Naive thymus-derived CD8-positive, alpha-beta T cell (primary cell): ENCODE data around the gene GIMAP7. TPM values are rescaled to one million over a fixed set of nuclear protein-coding genes. Genes with fewer than 3 reads are reported as not detected.
A peak's percentile ranks its signal among the peaks of the same experiment; 100 is the strongest.

ENCODE experiments used
- ATAC-seq, 2 donors: fragments of 150-1000 bp; cut with Tn5 transposase in 1 of 2; sonication (Bioruptor Pico), chemical (Tn5 transposase) in 1 of 2; 1 replicate in 1 of 2; 2 replicates in 1 of 2; pipeline ENCODE4 v1.10.0; 2021; ENCODE audit warnings: mild to moderate bottlenecking in 2 of 2, moderate library complexity in 2 of 2
- POLR2A ChIA-PET: fragments of 350-600 bp; sonication (Branson Sonifier 250); formaldehyde crosslinking; loops from one replicate; lab custom pipeline; 2021; ENCODE audit warnings: antibody characterized with exemption; lab: Charles Lee
- DNase-seq, 10 donors: peaks; one replicate each; pipeline versions ENCODE4 v3.0.0 to v3.0.0-alpha.2; 2020 to 2022
- H3K27ac Mint-ChIP-seq, 10 donors: one replicate each; pipeline ENCODE4 v1.8.0; 2020 to 2022; ENCODE audit warnings: mild to moderate bottlenecking in 10 of 10, mixed read lengths in 10 of 10, moderate library complexity in 4 of 10, inconsistent platforms in 1 of 10
- H3K27me3 Mint-ChIP-seq, 5 donors: one replicate each; pipeline ENCODE4 v1.8.0; 2021 to 2022; ENCODE audit warnings: mixed read lengths in 5 of 5
- H3K36me3 Mint-ChIP-seq, 3 donors: one replicate each; pipeline ENCODE4 v1.8.0; 2020 to 2022; ENCODE audit warnings: mixed read lengths in 3 of 3, mild to moderate bottlenecking in 2 of 3, inconsistent platforms in 1 of 3
- H3K4me1 Mint-ChIP-seq, 4 donors: one replicate each; pipeline ENCODE4 v1.8.0; 2021 to 2022; ENCODE audit warnings: mixed read lengths in 4 of 4
- H3K4me3 Mint-ChIP-seq, 10 donors: one replicate each; pipeline ENCODE4 v1.8.0; 2020 to 2022; ENCODE audit warnings: mild to moderate bottlenecking in 10 of 10, mixed read lengths in 10 of 10, moderate library complexity in 6 of 10, inconsistent platforms in 1 of 10
- H3K9me3 Mint-ChIP-seq, 9 donors: one replicate each; pipeline ENCODE4 v1.8.0; 2020 to 2022; ENCODE audit warnings: mixed read lengths in 9 of 9, mild to moderate bottlenecking in 3 of 9, inconsistent platforms in 1 of 9, moderate library complexity in 1 of 9
- polyA plus RNA-seq, 3 donors: library from polyadenylated mRNA; unstranded; fragments of 300-500 nt; fragmentation: Illumina TruSeq; gene quantifications; one replicate each; pipeline ENCODE4 v1.2.3, GENCODE V29; 2021
- total RNA-seq, 8 experiments: library from RNA in 2 of 8; stranded (reverse) in 2 of 8; gene quantifications; one replicate each; pipeline ENCODE4 v1.2.3 and lab custom pipeline; 2021 to 2026

Gene GIMAP7
- total and polyA plus RNA-seq, 5 experiments from 2014 or later, result 367 to 821 (median 451) TPM

- Mint-ChIP-seq H3K36me3 (peaks cover 5 to 46% (median 7%) of the 10 kb centered on the region in 3 donors), H3K4me1 (peaks cover 42 to 75% (median 72%) of the 10 kb centered on the region in 4 donors), H3K4me3 (peak overlapping the region in 9 of 10 donors; percentile 1 to 76 (median 50)), H3K27me3 (no peaks in the 10 kb centered on the region), H3K9me3 (peaks cover 9 to 61% (median 36%) of the 10 kb centered on the region in 9 donors), H3K27ac (peak overlapping the region; percentile 78 to 99 (median 93))
- DNase-seq (no peak), ATAC-seq (no peak)
- POLR2A ChIA-PET, result interaction anchor here (0.9 to 6.3 kb wide), 14 partner anchors 10 to 190 kb away, joined by 3 to 42 read pairs (median 4); partner anchors contain the start of genes GIMAP1, GIMAP4 and GIMAP8
Measured at GRCh38 chr7:150553163-150553562, 38.5 kb downstream of the GIMAP7 start.

- ATAC-seq, result peak; percentile 96 to 97
- Mint-ChIP-seq H3K36me3 (peaks cover 5 to 48% (median 21%) of the 10 kb centered on the region in 3 donors), H3K27ac (peak overlapping the region; percentile 84 to 99 (median 96)), H3K27me3 (no peaks in the 10 kb centered on the region), H3K4me1 (peaks cover 43 to 87% (median 86%) of the 10 kb centered on the region in 4 donors), H3K4me3 (peak overlapping the region; percentile 48 to 87 (median 82)), H3K9me3 (peaks cover 13 to 59% (median 40%) of the 10 kb centered on the region in 9 donors)
- POLR2A ChIA-PET, result interaction anchor here (0.6 to 3.3 kb wide), 9 partner anchors 8 to 353 kb away, joined by 3 to 34 read pairs (median 5); partner anchors contain the start of genes GIMAP4 and GIMAP6
- peak in 5 of 10 donors; percentile 41 to 76 (median 68) for DNase-seq
Measured at GRCh38 chr7:150556521-150557138, 42.0 kb downstream of the GIMAP7 start.

GRCh38 chr7:150560486-150560885 lies 45.8 kb downstream of the GIMAP7 start:
- ATAC-seq, result no peak
- peaks cover 42 to 87% (median 86%) of the 10 kb centered on the region in 4 donors for H3K4me1 Mint-ChIP-seq
- H3K9me3 Mint-ChIP-seq, result peaks cover 0 to 34% (median 23%) of the 10 kb centered on the region in 9 donors
- H3K4me3 Mint-ChIP-seq, result peak overlapping the region in 5 of 10 donors; percentile 22 to 45 (median 36)
- H3K27ac Mint-ChIP-seq, result peak overlapping the region in 8 of 10 donors; percentile 60 to 99 (median 92)
- DNase-seq, result no peak
- H3K27me3 Mint-ChIP-seq, result no peaks in the 10 kb centered on the region
- H3K36me3 Mint-ChIP-seq, result peaks cover 0 to 27% (median 17%) of the 10 kb centered on the region in 3 donors
- POLR2A ChIA-PET, result interaction anchor here (1.0 to 14.5 kb wide), 10 partner anchors 9 to 195 kb away, joined by 3 to 550 read pairs (median 12); partner anchors contain the start of genes GIMAP2, GIMAP6, GIMAP7 and GIMAP8

- peaks cover 7 to 30% (median 23%) of the 10 kb centered on the region in 3 donors for H3K36me3 Mint-ChIP-seq
- H3K4me3 Mint-ChIP-seq, result peak overlapping the region; percentile 71 to 89 (median 83)
Measured at GRCh38 chr7:150562919-150563318, 48.2 kb downstream of the GIMAP7 start.

GRCh38 chr7:150564006-150564405 lies 49.3 kb downstream of the GIMAP7 start:
- peaks cover 13 to 36% (median 31%) of the 10 kb centered on the region in 3 donors for H3K36me3 Mint-ChIP-seq
- H3K9me3 Mint-ChIP-seq, result peaks cover 0 to 34% (median 19%) of the 10 kb centered on the region in 9 donors
- peak in 4 of 10 donors; percentile 13 to 69 (median 52) for DNase-seq
- POLR2A ChIA-PET, result interaction anchor here (0.6 to 14.5 kb wide), 18 partner anchors 9 to 191 kb away, joined by 3 to 550 read pairs (median 8); partner anchors contain the start of genes GIMAP1, GIMAP2, GIMAP5 and GIMAP6
- peak overlapping the region; percentile 93 to 99 (median 96) for H3K27ac Mint-ChIP-seq
- peak; percentile 8 to 31 for ATAC-seq
- H3K4me3 Mint-ChIP-seq, result peak overlapping the region; percentile 71 to 89 (median 83)
- H3K27me3 Mint-ChIP-seq, result no peaks in the 10 kb centered on the region
- H3K4me1 Mint-ChIP-seq, result peaks cover 32 to 81% (median 76%) of the 10 kb centered on the region in 4 donors

More at GRCh38 chr7:150562919-150563318, 48.2 kb downstream of the GIMAP7 start:
- Mint-ChIP-seq H3K27me3 (no peaks in the 10 kb centered on the region), H3K9me3 (peaks cover 0 to 29% (median 16%) of the 10 kb centered on the region in 9 donors), H3K4me1 (peaks cover 33 to 87% (median 81%) of the 10 kb centered on the region in 4 donors), H3K27ac (peak overlapping the region; percentile 93 to 99 (median 96))
- ATAC-seq, result no peak
- DNase-seq, result no peak
- POLR2A ChIA-PET, result interaction anchor here (0.6 to 14.5 kb wide), 22 partner anchors 8 to 192 kb away, joined by 3 to 550 read pairs (median 6); partner anchors contain the start of genes GIMAP1, GIMAP2, GIMAP6 and GIMAP7

GRCh38 chr7:150564566-150564965 lies 49.9 kb downstream of the GIMAP7 start:
- DNase-seq, result no peak
- Mint-ChIP-seq H3K27me3 (no peaks in the 10 kb centered on the region), H3K27ac (peak overlapping the region; percentile 94 to 99 (median 96)), H3K4me1 (peaks cover 37 to 87% (median 79%) of the 10 kb centered on the region in 4 donors), H3K4me3 (peak overlapping the region; percentile 71 to 89 (median 83)), H3K36me3 (peaks cover 19 to 39% (median 37%) of the 10 kb centered on the region in 3 donors), H3K9me3 (peaks cover 0 to 35% (median 22%) of the 10 kb centered on the region in 9 donors)
- no peak for ATAC-seq
- POLR2A ChIA-PET, result interaction anchor here (1.0 to 14.5 kb wide), 16 partner anchors 8 to 191 kb away, joined by 3 to 550 read pairs (median 14); partner anchors contain the start of genes GIMAP1, GIMAP2, GIMAP5 and GIMAP6

GRCh38 chr7:150565239-150565638 lies 50.6 kb downstream of the GIMAP7 start:
- Mint-ChIP-seq H3K27ac (peak overlapping the region; percentile 94 to 99 (median 96)), H3K27me3 (no peaks in the 10 kb centered on the region), H3K4me1 (peaks cover 38 to 90% (median 81%) of the 10 kb centered on the region in 4 donors), H3K36me3 (peaks cover 25 to 39% (median 39%) of the 10 kb centered on the region in 3 donors), H3K4me3 (peak overlapping the region; percentile 19 to 85 (median 71)), H3K9me3 (peaks cover 0 to 36% (median 21%) of the 10 kb centered on the region in 9 donors)
- ATAC-seq, result no peak
- no peak for DNase-seq
- POLR2A ChIA-PET, result interaction anchor here (0.5 to 14.5 kb wide), 16 partner anchors 9 to 190 kb away, joined by 3 to 550 read pairs (median 10); partner anchors contain the start of genes GIMAP1, GIMAP2, GIMAP5 and GIMAP6

GRCh38 chr7:150566123-150566522 lies 51.5 kb downstream of the GIMAP7 start:
- Mint-ChIP-seq H3K9me3 (peaks cover 0 to 36% (median 14%) of the 10 kb centered on the region in 9 donors), H3K4me3 (peak overlapping the region; percentile 27 to 100 (median 99)), H3K36me3 (peaks cover 34 to 39% (median 37%) of the 10 kb centered on the region in 3 donors), H3K27ac (peak overlapping the region; percentile 95 to 99 (median 97)), H3K27me3 (no peaks in the 10 kb centered on the region), H3K4me1 (peaks cover 39 to 89% (median 81%) of the 10 kb centered on the region in 4 donors)
- POLR2A ChIA-PET, result interaction anchor here (1.1 to 14.5 kb wide), 19 partner anchors 10 to 178 kb away, joined by 3 to 550 read pairs (median 37); partner anchors contain the start of genes GIMAP1, GIMAP2, GIMAP5 and GIMAP6
- no peak for DNase-seq
- ATAC-seq, result no peak

- ATAC-seq (no peak), DNase-seq (no peak)
- Mint-ChIP-seq H3K9me3 (peaks cover 0 to 36% (median 12%) of the 10 kb centered on the region in 9 donors), H3K27ac (peak overlapping the region; percentile 95 to 99 (median 97)), H3K4me3 (peak overlapping the region; percentile 83 to 100 (median 99)), H3K4me1 (peaks cover 39 to 87% (median 79%) of the 10 kb centered on the region in 4 donors), H3K27me3 (no peaks in the 10 kb centered on the region), H3K36me3 (peaks cover 36 to 42% (median 39%) of the 10 kb centered on the region in 3 donors)
- POLR2A ChIA-PET, result interaction anchor here (0.7 to 14.5 kb wide), 33 partner anchors 10 to 517 kb away, joined by 3 to 550 read pairs (median 15); partner anchors contain the start of genes GIMAP1, GIMAP2, GIMAP5 and GIMAP6
Measured at GRCh38 chr7:150566572-150566971, 51.9 kb downstream of the GIMAP7 start.

GRCh38 chr7:150567169-150567568 lies 52.5 kb downstream of the GIMAP7 start, which contains the start of gene GIMAP4:
Gene GIMAP4 (plus strand): TSS chr7:150567390. CDS start chr7:150569902, 2,512 bp downstream.
- DNase-seq (peak in 2 of 10 donors; percentile 36 to 47), ATAC-seq (peak; percentile 37 to 49)
- peaks cover 37 to 45% (median 44%) of the 10 kb centered on the region in 3 donors for H3K36me3 Mint-ChIP-seq
- peaks cover 35 to 87% (median 79%) of the 10 kb centered on the region in 4 donors for H3K4me1 Mint-ChIP-seq
- peak within 1 kb of the TSS; percentile 83 to 100 (median 99) for H3K4me3 Mint-ChIP-seq
- peak within 1 kb of the TSS; percentile 95 to 99 (median 97) for H3K27ac Mint-ChIP-seq
- no peaks in the 10 kb centered on the region for H3K27me3 Mint-ChIP-seq
- H3K9me3 Mint-ChIP-seq, result peaks cover under 1 to 38% (median 9%) of the 10 kb centered on the region in 9 donors
- POLR2A ChIA-PET, result interaction anchor here (0.7 to 14.5 kb wide), 41 partner anchors 9 to 517 kb away, joined by 3 to 550 read pairs (median 12); partner anchors contain the start of genes GIMAP1, GIMAP2, GIMAP5 and GIMAP6

GRCh38 chr7:150567871-150568301 lies 53.2 kb downstream of the GIMAP7 start:
- H3K4me1 Mint-ChIP-seq, result peaks cover 35 to 87% (median 78%) of the 10 kb centered on the region in 4 donors
- DNase-seq, result peak in 3 of 10 donors; percentile 32 to 48 (median 38)

More at GRCh38 chr7:150567871-150568301, 53.2 kb downstream of the GIMAP7 start:
- Mint-ChIP-seq H3K27ac (peak overlapping the region; percentile 95 to 99 (median 97)), H3K9me3 (peaks cover 8 to 45% (median 16%) of the 10 kb centered on the region in 9 donors), H3K4me3 (peak overlapping the region; percentile 83 to 100 (median 99)), H3K36me3 (peaks cover 44 to 52% (median 50%) of the 10 kb centered on the region in 3 donors), H3K27me3 (no peaks in the 10 kb centered on the region)
- POLR2A ChIA-PET, result interaction anchor here (0.6 to 14.5 kb wide), 40 partner anchors 12 to 191 kb away, joined by 3 to 550 read pairs (median 12); partner anchors contain the start of genes GIMAP1, GIMAP2, GIMAP5 and GIMAP6
- ATAC-seq, result peak; percentile 40 to 47
